ENCODE measurements around the gene IFI16.

The IFI16 gene

DNA sequence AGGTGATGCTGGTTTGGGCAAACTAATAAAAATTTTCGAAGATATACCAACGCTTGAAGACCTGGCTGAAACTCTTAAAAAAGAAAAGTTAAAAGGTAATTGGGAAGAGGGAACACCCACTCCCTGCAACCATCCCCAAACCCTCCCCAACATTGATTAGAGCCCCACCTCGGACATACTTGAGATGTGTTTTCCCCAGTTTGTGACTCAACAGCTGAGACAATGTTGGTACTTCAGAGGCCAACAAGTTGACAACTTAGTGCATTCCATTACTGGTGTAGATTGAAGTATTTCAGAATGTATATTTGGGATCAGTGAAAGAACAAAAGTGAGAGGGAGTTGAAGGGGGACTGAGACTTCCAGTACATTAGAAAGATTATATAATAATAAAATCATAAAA is 5.1 kb downstream of the IFI16 start:
- ChIA-PET POLR2A (no interaction called here), CTCF (no interaction called here)
- no peak overlapping the region for H3K27ac ChIP-seq (ENCODE audit: extremely low read depth, low read depth, low read length)
- TF ChIP-seq ZNF202 (tag by site-specific recombination; IDR thresholded peaks at IDR 0.05; ENCODE audit: borderline replicate concordance) (no peak), ZNF121 (tag by site-specific recombination; IDR thresholded peaks at IDR 0.05) (no peak), RBAK (tag by site-specific recombination; IDR thresholded peaks at IDR 0.05) (no peak), GLI4 (tag by site-specific recombination; IDR thresholded peaks at IDR 0.05) (no peak), ZIC2 (tag by site-specific recombination; IDR thresholded peaks at IDR 0.05) (no peak)
- TF ChIP-seq, protein P1, sequence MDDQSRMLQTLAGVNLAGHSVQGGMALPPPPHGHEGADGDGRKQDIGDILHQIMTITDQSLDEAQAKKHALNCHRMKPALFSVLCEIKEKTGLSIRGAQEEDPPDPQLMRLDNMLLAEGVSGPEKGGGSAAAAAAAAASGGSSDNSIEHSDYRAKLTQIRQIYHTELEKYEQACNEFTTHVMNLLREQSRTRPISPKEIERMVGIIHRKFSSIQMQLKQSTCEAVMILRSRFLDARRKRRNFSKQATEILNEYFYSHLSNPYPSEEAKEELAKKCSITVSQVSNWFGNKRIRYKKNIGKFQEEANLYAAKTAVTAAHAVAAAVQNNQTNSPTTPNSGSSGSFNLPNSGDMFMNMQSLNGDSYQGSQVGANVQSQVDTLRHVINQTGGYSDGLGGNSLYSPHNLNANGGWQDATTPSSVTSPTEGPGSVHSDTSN (CRISPR knock-in tag; IDR thresholded peaks at IDR 0.05) = no peak
- TF ChIP-seq, protein P2, sequence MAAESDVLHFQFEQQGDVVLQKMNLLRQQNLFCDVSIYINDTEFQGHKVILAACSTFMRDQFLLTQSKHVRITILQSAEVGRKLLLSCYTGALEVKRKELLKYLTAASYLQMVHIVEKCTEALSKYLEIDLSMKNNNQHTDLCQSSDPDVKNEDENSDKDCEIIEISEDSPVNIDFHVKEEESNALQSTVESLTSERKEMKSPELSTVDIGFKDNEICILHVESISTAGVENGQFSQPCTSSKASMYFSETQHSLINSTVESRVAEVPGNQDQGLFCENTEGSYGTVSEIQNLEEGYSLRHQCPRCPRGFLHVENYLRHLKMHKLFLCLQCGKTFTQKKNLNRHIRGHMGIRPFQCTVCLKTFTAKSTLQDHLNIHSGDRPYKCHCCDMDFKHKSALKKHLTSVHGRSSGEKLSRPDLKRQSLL (tag by site-specific recombination; IDR thresholded peaks at IDR 0.05) = no peak
- no peaks in the 10 kb centered on the region for H3K9me3 ChIP-seq (ENCODE audit: control insufficient read depth, insufficient read depth, low read depth, low read length)
- peaks cover 8 to 59% of the 10 kb centered on the region in 2 experiments for H3K36me3 ChIP-seq (ENCODE audit: control insufficient read depth in 2 of 2, insufficient read depth in 1 of 2, low read length in 2 of 2)
- H3K4me3 ChIP-seq (ENCODE audit: low read depth, low read length) = no peak overlapping the region
- H3K4me1 ChIP-seq (ENCODE audit: control insufficient read depth, insufficient read depth, low read length) = peaks cover 2% of the 10 kb centered on the region; the same call in 1 of the 2 replicates

DNA sequence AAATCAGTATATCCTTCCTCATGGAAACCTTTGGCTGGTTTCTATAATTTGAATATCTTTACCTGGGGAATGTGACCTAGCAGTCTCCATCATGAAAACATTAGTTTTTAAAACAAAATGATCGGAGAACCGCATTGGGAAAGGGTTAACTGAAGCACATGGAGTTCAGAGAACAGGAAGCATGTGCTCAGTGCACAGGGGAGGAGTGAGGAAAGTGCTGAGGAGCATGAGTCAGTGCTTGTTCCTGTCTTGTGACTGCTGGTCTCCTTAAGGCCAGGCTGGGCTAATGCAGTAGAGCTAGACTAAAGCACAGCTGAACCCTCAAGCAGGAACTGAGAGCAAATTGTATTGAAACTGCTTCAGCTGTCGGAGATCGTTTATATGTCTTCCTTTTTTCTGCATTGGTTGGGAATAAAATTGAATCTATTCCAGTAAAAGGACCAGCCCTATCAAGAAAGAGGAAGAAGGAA is 5.8 kb downstream of the IFI16 start:
- H3K4me1 ChIP-seq (ENCODE audit: control insufficient read depth, insufficient read depth, low read length) = peaks cover 2% of the 10 kb centered on the region; the same call in 1 of the 2 replicates
- peaks cover 14 to 65% of the 10 kb centered on the region in 2 experiments for H3K36me3 ChIP-seq (ENCODE audit: control insufficient read depth in 2 of 2, insufficient read depth in 1 of 2, low read length in 2 of 2)
- TF ChIP-seq SETDB1 (IDR thresholded peaks at IDR 0.05; ENCODE audit: insufficient read length, low read length) (peak; percentile 74), ZNF37A (tag by site-specific recombination; IDR thresholded peaks at IDR 0.05) (no peak)
- no peaks in the 10 kb centered on the region for H3K9me3 ChIP-seq (ENCODE audit: control insufficient read depth, insufficient read depth, low read depth, low read length)
- CTCF ChIA-PET = no interaction called here
- no peak overlapping the region for H3K27ac ChIP-seq (ENCODE audit: extremely low read depth, low read depth, low read length)
- H3K4me3 ChIP-seq (ENCODE audit: low read depth, low read length) = no peak overlapping the region
- POLR2A ChIA-PET = no interaction called here

DNA sequence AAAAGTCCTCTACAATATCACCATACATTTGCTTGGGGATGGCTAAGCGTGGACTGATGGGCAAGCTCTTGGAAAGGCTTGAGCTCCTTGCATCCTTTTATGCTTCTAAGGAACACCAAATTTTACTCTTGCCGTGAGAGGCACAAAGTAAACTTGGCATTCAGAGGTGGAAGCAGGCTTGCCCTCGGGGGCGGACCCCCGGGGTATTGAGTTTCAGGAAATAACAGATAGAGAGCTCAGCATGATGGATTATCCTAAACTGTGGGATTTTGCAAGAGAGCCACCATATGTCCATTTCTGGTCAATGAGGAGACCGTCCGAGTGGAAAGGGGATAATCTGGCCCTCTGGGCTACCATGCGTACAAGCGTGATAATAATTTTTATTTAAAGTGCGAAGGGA is 14.0 kb downstream of the IFI16 start:
- TF ChIP-seq ZNF19 (tag by site-specific recombination; IDR thresholded peaks at IDR 0.05; ENCODE audit: low read depth) (no peak), ZNF138 (tag by site-specific recombination; IDR thresholded peaks at IDR 0.05; ENCODE audit: borderline replicate concordance) (no peak), FEZF1 (tag by site-specific recombination; IDR thresholded peaks at IDR 0.05) (no peak), ZNF701 (tag by site-specific recombination; IDR thresholded peaks at IDR 0.05) (no peak)
- Histone ChIP-seq H3K27ac (ENCODE audit: extremely low read depth, low read depth, low read length) (no peak overlapping the region), H3K36me3 (ENCODE audit: control insufficient read depth in 2 of 2, insufficient read depth in 1 of 2, low read length in 2 of 2) (peaks cover 11 to 53% of the 10 kb centered on the region in 2 experiments), H3K4me1 (ENCODE audit: control insufficient read depth, insufficient read depth, low read length) (no peaks in the 10 kb centered on the region), H3K9me3 (ENCODE audit: control insufficient read depth, insufficient read depth, low read depth, low read length) (no peaks in the 10 kb centered on the region), H3K4me3 (ENCODE audit: low read depth, low read length) (no peak overlapping the region)
- ChIA-PET POLR2A (no interaction called here), CTCF (no interaction called here)

DNA sequence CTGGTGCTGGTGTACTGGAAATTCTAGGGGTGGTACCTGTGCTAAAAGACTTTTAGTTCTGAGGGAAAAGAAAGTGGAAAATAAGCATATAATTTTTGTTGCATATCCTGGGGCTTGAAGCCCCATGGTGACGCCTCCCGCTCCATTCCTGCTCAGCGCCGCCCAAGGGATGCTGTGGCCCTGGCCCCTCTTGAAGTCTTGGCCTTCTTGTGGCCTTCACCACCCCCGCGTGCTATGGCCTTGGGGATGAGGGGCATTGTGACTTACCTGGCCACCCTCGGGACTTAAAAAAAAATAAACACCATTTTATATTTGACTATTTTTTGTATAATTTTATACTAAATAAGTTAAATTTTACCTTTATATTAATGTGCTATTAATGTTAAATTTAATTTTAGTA is 15.3 kb downstream of the IFI16 start:
- H3K9me3 ChIP-seq (ENCODE audit: control insufficient read depth, insufficient read depth, low read depth, low read length) = no peaks in the 10 kb centered on the region
- no peaks in the 10 kb centered on the region for H3K4me1 ChIP-seq (ENCODE audit: control insufficient read depth, insufficient read depth, low read length)
- POLR2A ChIA-PET = no interaction called here
- CTCF ChIA-PET = interaction anchor here (0.6 kb wide), 1 partner anchor 104 kb away, joined by 3 read pairs; no protein-coding TSS in a partner anchor
- peaks cover 5 to 43% of the 10 kb centered on the region in 2 experiments for H3K36me3 ChIP-seq (ENCODE audit: control insufficient read depth in 2 of 2, insufficient read depth in 1 of 2, low read length in 2 of 2)
- no peak overlapping the region for H3K4me3 ChIP-seq (ENCODE audit: low read depth, low read length)
- no peak overlapping the region for H3K27ac ChIP-seq (ENCODE audit: extremely low read depth, low read depth, low read length)
- TF ChIP-seq, protein P3, sequence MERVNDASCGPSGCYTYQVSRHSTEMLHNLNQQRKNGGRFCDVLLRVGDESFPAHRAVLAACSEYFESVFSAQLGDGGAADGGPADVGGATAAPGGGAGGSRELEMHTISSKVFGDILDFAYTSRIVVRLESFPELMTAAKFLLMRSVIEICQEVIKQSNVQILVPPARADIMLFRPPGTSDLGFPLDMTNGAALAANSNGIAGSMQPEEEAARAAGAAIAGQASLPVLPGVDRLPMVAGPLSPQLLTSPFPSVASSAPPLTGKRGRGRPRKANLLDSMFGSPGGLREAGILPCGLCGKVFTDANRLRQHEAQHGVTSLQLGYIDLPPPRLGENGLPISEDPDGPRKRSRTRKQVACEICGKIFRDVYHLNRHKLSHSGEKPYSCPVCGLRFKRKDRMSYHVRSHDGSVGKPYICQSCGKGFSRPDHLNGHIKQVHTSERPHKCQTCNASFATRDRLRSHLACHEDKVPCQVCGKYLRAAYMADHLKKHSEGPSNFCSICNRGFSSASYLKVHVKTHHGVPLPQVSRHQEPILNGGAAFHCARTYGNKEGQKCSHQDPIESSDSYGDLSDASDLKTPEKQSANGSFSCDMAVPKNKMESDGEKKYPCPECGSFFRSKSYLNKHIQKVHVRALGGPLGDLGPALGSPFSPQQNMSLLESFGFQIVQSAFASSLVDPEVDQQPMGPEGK (tag by site-specific recombination; IDR thresholded peaks at IDR 0.05) = no peak
- no peak for TF ChIP-seq ZNF544 (tag by site-specific recombination; IDR thresholded peaks at IDR 0.05)
- TF ChIP-seq ZNF654 (tag by site-specific recombination; IDR thresholded peaks at IDR 0.05; ENCODE audit: low read depth) = no peak
- TF ChIP-seq ZNF248 (tag by site-specific recombination; IDR thresholded peaks at IDR 0.05) = no peak
- TF ChIP-seq, protein P4, sequence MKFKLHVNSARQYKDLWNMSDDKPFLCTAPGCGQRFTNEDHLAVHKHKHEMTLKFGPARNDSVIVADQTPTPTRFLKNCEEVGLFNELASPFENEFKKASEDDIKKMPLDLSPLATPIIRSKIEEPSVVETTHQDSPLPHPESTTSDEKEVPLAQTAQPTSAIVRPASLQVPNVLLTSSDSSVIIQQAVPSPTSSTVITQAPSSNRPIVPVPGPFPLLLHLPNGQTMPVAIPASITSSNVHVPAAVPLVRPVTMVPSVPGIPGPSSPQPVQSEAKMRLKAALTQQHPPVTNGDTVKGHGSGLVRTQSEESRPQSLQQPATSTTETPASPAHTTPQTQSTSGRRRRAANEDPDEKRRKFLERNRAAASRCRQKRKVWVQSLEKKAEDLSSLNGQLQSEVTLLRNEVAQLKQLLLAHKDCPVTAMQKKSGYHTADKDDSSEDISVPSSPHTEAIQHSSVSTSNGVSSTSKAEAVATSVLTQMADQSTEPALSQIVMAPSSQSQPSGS (tag by site-specific recombination; IDR thresholded peaks at IDR 0.05; ENCODE audit: low read depth) = no peak
- TF ChIP-seq OSR2 (tag by site-specific recombination; IDR thresholded peaks at IDR 0.05) = no peak
- no peak for TF ChIP-seq KLF9 (tag by site-specific recombination; IDR thresholded peaks at IDR 0.05; ENCODE audit: low read depth)
- TF ChIP-seq ZNF571 (tag by site-specific recombination; IDR thresholded peaks at IDR 0.05) = no peak
- no peak for TF ChIP-seq ZNF624 (tag by site-specific recombination; IDR thresholded peaks at IDR 0.05)
- no peak for TF ChIP-seq ZFP37 (tag by site-specific recombination; IDR thresholded peaks at IDR 0.05)
- TF ChIP-seq ZNF2 (tag by site-specific recombination; IDR thresholded peaks at IDR 0.05) = no peak
- TF ChIP-seq ZNF48 (tag by site-specific recombination; IDR thresholded peaks at IDR 0.05) = no peak

Data from HEK293 (cell line).